H9 (cell line): ENCODE measurements around the gene TRMT112. TPM values are rescaled to one million over a fixed set of nuclear protein-coding genes. Genes with fewer than 3 reads are reported as not detected.

Experiments used
- DNase-seq: peaks from one replicate; pipeline ENCODE4 v3.0.0-alpha.2; 2017
- H2AFZ ChIP-seq: one replicate; pipeline ENCODE4 v1.6.1; 2013; ENCODE audit warnings: mild to moderate bottlenecking, low read length, control low read depth, moderate library complexity
- H2AK5ac ChIP-seq: 2 replicates; pipeline ENCODE4 v1.6.1; 2013; ENCODE audit warnings: low read length, control low read depth, mixed read lengths; ENCODE audit not compliant: insufficient read length
- H2BK120ac ChIP-seq: one replicate; pipeline ENCODE4 v1.6.1; 2013; ENCODE audit warnings: low read depth, mild to moderate bottlenecking, low read length, control low read depth, inconsistent platforms; ENCODE audit not compliant: poor library complexity, severe bottlenecking
- H2BK12ac ChIP-seq: 2 replicates; pipeline ENCODE4 v1.6.1; 2013; ENCODE audit warnings: low read length, control low read depth, mixed read lengths, low read depth; ENCODE audit not compliant: insufficient read length
- H2BK15ac ChIP-seq: 2 replicates; pipeline ENCODE4 v1.6.1; 2013; ENCODE audit warnings: low read depth, low read length, control low read depth
- H2BK20ac ChIP-seq: one replicate; pipeline ENCODE4 v1.6.1; 2013; ENCODE audit warnings: low read depth, mild to moderate bottlenecking, low read length, control low read depth, inconsistent platforms; ENCODE audit not compliant: poor library complexity, severe bottlenecking
- H2BK5ac ChIP-seq: 2 replicates; pipeline ENCODE4 v1.6.1; 2013; ENCODE audit warnings: low read length, control low read depth, mixed read lengths; ENCODE audit not compliant: insufficient read length
- H3K14ac ChIP-seq: 2 replicates; pipeline ENCODE4 v1.6.1; 2013; ENCODE audit warnings: low read length, control low read depth; ENCODE audit not compliant: insufficient read depth
- H3K18ac ChIP-seq: 2 replicates; pipeline ENCODE4 v1.6.1; 2013; ENCODE audit warnings: low read depth, mild to moderate bottlenecking, mixed read lengths, low read length, control low read depth; ENCODE audit not compliant: insufficient read length
- H3K23ac ChIP-seq: 2 replicates; pipeline ENCODE4 v1.6.1; 2013; ENCODE audit warnings: low read length, control low read depth, mixed read lengths, low read depth; ENCODE audit not compliant: insufficient read length
- H3K23me2 ChIP-seq: 2 replicates; pipeline ENCODE4 v1.6.1; 2013; ENCODE audit warnings: low read depth, mild to moderate bottlenecking, mixed read lengths, low read length, control low read depth; ENCODE audit not compliant: insufficient read length, poor library complexity, severe bottlenecking
- H3K27ac ChIP-seq: 2 replicates; pipeline ENCODE4 v1.5.1; 2013; ENCODE audit warnings: low read length, control low read depth, mixed read lengths, low read depth; ENCODE audit not compliant: insufficient read length
- H3K27me3 ChIP-seq: 2 replicates; pipeline ENCODE4 v1.6.1; 2013; ENCODE audit warnings: low read length, control low read depth, inconsistent platforms; ENCODE audit not compliant: insufficient read depth
- H3K4ac ChIP-seq: 2 replicates; pipeline ENCODE4 v1.6.1; 2013; ENCODE audit warnings: low read depth, mild to moderate bottlenecking, control low read depth, inconsistent platforms, low read length, moderate library complexity
- H3K4me1 ChIP-seq: 2 replicates; pipeline ENCODE4 v1.6.1; 2013; ENCODE audit warnings: low read length, control low read depth, inconsistent platforms; ENCODE audit not compliant: insufficient read depth
- H3K4me2 ChIP-seq: 2 replicates; pipeline ENCODE4 v1.6.1; 2013; ENCODE audit warnings: low read length, control low read depth, mixed read lengths; ENCODE audit not compliant: insufficient read length, insufficient read depth
- H3K56ac ChIP-seq: 2 replicates; pipeline ENCODE4 v1.6.1; 2013; ENCODE audit warnings: low read depth, mild to moderate bottlenecking, mixed read lengths, low read length, control low read depth; ENCODE audit not compliant: insufficient read length
- H3K79me1 ChIP-seq: 2 replicates; pipeline ENCODE4 v1.6.1; 2013; ENCODE audit warnings: low read depth, mild to moderate bottlenecking, moderate library complexity, low read length, control low read depth, inconsistent platforms; ENCODE audit not compliant: insufficient read depth, poor library complexity, severe bottlenecking
- H3K79me2 ChIP-seq: 2 replicates; pipeline ENCODE4 v1.6.1; 2013; ENCODE audit warnings: low read length, control low read depth, inconsistent platforms; ENCODE audit not compliant: insufficient read depth
- H3K9ac ChIP-seq: 2 replicates; pipeline ENCODE4 v1.6.1; 2013; ENCODE audit warnings: low read length, control low read depth, mixed read lengths; ENCODE audit not compliant: insufficient read length; ENCODE audit errors: extremely low read depth
- H3K9me3 ChIP-seq: one replicate; pipeline ENCODE4 v1.6.1; 2013; ENCODE audit warnings: low read depth, low read length, inconsistent platforms; ENCODE audit not compliant: control insufficient read depth
- H3T11ph ChIP-seq: one replicate; pipeline ENCODE4 v1.6.1; 2013; ENCODE audit warnings: mild to moderate bottlenecking, low read length, control low read depth, inconsistent platforms
- H4K20me1 ChIP-seq: one replicate; pipeline ENCODE4 v1.6.1; 2013; ENCODE audit not compliant: control insufficient read depth, insufficient read length, insufficient read depth
- H4K5ac ChIP-seq: 2 replicates; pipeline ENCODE4 v1.6.1; 2013; ENCODE audit warnings: low read depth, mild to moderate bottlenecking, mixed read lengths, low read length, control low read depth; ENCODE audit not compliant: insufficient read length
- H4K8ac ChIP-seq: replicated peaks from 2 replicates; pipeline ENCODE4 v1.6.1; 2013; ENCODE audit warnings: low read length, control low read depth, mixed read lengths, low read depth; ENCODE audit not compliant: insufficient read length
- H4K91ac ChIP-seq: 2 replicates; pipeline ENCODE4 v1.6.1; 2013; ENCODE audit warnings: low read depth, mild to moderate bottlenecking, moderate library complexity, mixed read lengths, low read length, control low read depth; ENCODE audit not compliant: insufficient read length
- H3K27ac Mint-ChIP-seq, 3 experiments: 2 replicates in 2 of 3; 3 replicates in 1 of 3; pipeline ENCODE4 v1.8.0; 2020 to 2021; ENCODE audit warnings: mixed read lengths in 3 of 3, mild to moderate bottlenecking in 1 of 3, moderate library complexity in 1 of 3
- H3K27me3 Mint-ChIP-seq: 2 replicates; pipeline ENCODE4 v1.8.0; 2021; ENCODE audit warnings: low read depth, mild to moderate bottlenecking, moderate library complexity, mixed read lengths
- H3K36me3 Mint-ChIP-seq, 3 experiments: 2 replicates in 2 of 3; 3 replicates in 1 of 3; pipeline ENCODE4 v1.8.0; 2020 to 2021; ENCODE audit warnings: low read depth in 3 of 3, mixed read lengths in 3 of 3; ENCODE audit not compliant: insufficient read depth in 1 of 3
- H3K4me1 Mint-ChIP-seq, 2 experiments: 2 replicates each; pipeline ENCODE4 v1.8.0; 2020; ENCODE audit warnings: mixed read lengths in 2 of 2
- H3K4me3 Mint-ChIP-seq, 2 experiments: 2 replicates in 1 of 2; 3 replicates in 1 of 2; pipeline ENCODE4 v1.8.0; 2020 to 2021; ENCODE audit warnings: mild to moderate bottlenecking in 2 of 2, mixed read lengths in 2 of 2, moderate library complexity in 1 of 2
- H3K9me3 Mint-ChIP-seq, 2 experiments: 2 replicates in 1 of 2; 3 replicates in 1 of 2; pipeline ENCODE4 v1.8.0; 2020; ENCODE audit warnings: mild to moderate bottlenecking in 2 of 2, mixed read lengths in 2 of 2, moderate library complexity in 1 of 2
- CTCF ChIP-seq: fragments of 200-600 bp; sonication (generic); conservative IDR thresholded peaks from 3 replicates; pipeline ENCODE4 v1.8.0; 2021; ENCODE audit warnings: antibody characterized with exemption, mild to moderate bottlenecking
- WGBS: extraction: QIAGEN DNeasy Blood & Tissue Kit; methylation state at CpG from one replicate; pipeline ENCODE4 v1.1.7; 2013; ENCODE audit warnings: missing lambda C conversion rate, low lambda C conversion rate, mixed read lengths; ENCODE audit not compliant: insufficient read length; ENCODE audit errors: extremely low coverage; 5-methylcytosine and 5-hydroxymethylcytosine counted together
- total RNA-seq: library from RNA; stranded (reverse); gene quantifications from 2 replicates; pipeline ENCODE4 v1.2.1, GENCODE V29; 2021

Gene TRMT112
- total RNA-seq, 1 experiment from 2014 or later: 315 TPM

GRCh38 chr11:64287676-64288352 is 29.5 kb downstream of the TRMT112 start:
- Histone ChIP-seq H3K9me3 (no peaks in the 10 kb centered on the region), H3K56ac (no peak overlapping the region), H2BK20ac (no peak overlapping the region), H4K8ac (no peak overlapping the region), H2AK5ac (no peak overlapping the region), H4K20me1 (no peaks in the 10 kb centered on the region), H3K18ac (no peak overlapping the region), H2BK5ac (no peak overlapping the region), H3K27ac (no peak overlapping the region), H3K4me1 (no peaks in the 10 kb centered on the region), H4K5ac (no peak overlapping the region), H3K4ac (no peak overlapping the region), H2BK120ac (no peak overlapping the region), H3K14ac (no peak overlapping the region; the same call in 1 of the 2 replicates), H2AFZ (no peak overlapping the region), H3K23me2 (peaks cover 18% of the 10 kb centered on the region), H2BK12ac (no peak overlapping the region), H4K91ac (no peak overlapping the region), H3K79me2 (no peaks in the 10 kb centered on the region), H3K79me1 (no peaks in the 10 kb centered on the region), H3K27me3 (peaks cover 27% of the 10 kb centered on the region; the same call in 1 of the 2 replicates), H3T11ph (no peak overlapping the region), H2BK15ac (no peak overlapping the region), H3K23ac (no peak overlapping the region), H3K9ac (no peak overlapping the region), H3K4me2 (no peak overlapping the region)
- no peaks in the 10 kb centered on the region; a peak in 2 of 5 replicates for H3K9me3 Mint-ChIP-seq
- H3K27ac Mint-ChIP-seq: no peak overlapping the region
- peaks cover 2 to 3% (median 2%) of the 10 kb centered on the region in 3 experiments; a peak in 5 of 7 replicates for H3K36me3 Mint-ChIP-seq
- peaks cover 40% of the 10 kb centered on the region for H3K27me3 Mint-ChIP-seq
- DNase-seq: no peak
- no CpG with 5 or more reads among the region's 33 CpGs for WGBS
- no peak for TF ChIP-seq CTCF
- no peak overlapping the region; a peak in 1 of 5 replicates for H3K4me3 Mint-ChIP-seq
- H3K4me1 Mint-ChIP-seq: peaks cover 12 to 18% of the 10 kb centered on the region in 2 experiments
